OCI-LY3 (cell line): ENCODE measurements around the gene EXOSC6.
"Not testable (repeated sequence)": the region's sequence is repeated elsewhere in the genome, so short reads cannot be mapped to it uniquely, and the experiment has no call there.

ENCODE experiments used
- CTCF ChIP-seq: fragments of 200-600, 300-600 bp; sonication (generic); IDR thresholded peaks from 2 replicates; pipeline ENCODE4 v1.5.1; 2014; ENCODE audit warnings: antibody characterized with exemption, low read length, low read depth
- EZH2phosphoT487 ChIP-seq: fragments of 200-600 bp; shearing (Covaris generic); IDR thresholded peaks from 2 replicates; pipeline ENCODE4 v1.6.1; 2018; ENCODE audit warnings: antibody characterized with exemption, mixed run types, low read depth

- not testable (repeated sequence) for TF ChIP-seq CTCF, EZH2phosphoT487
These were observed 48.2 kb downstream of the EXOSC6 start for GRCh38 chr16:70203508-70203907.
